Neuronal stem cell (in vitro differentiated cells): ENCODE measurements around the gene CYP1B1.

Source experiments
- DNase-seq: peaks from one replicate; pipeline ENCODE4 v3.0.0-alpha.2; 2013; ENCODE audit warnings: low spot score
- H2AFZ ChIP-seq: one replicate; pipeline ENCODE4 v1.6.1; 2013; ENCODE audit warnings: mild to moderate bottlenecking, low read length, inconsistent platforms
- H2AK5ac ChIP-seq: 2 replicates; pipeline ENCODE4 v1.6.1; 2013; ENCODE audit warnings: low read depth, mild to moderate bottlenecking, inconsistent platforms, low read length, moderate library complexity, mixed read lengths
- H2BK120ac ChIP-seq: 2 replicates; pipeline ENCODE4 v1.6.1; 2013; ENCODE audit warnings: low read depth, mild to moderate bottlenecking, inconsistent platforms, low read length, moderate library complexity, mixed read lengths
- H2BK12ac ChIP-seq: one replicate; pipeline ENCODE4 v1.6.1; 2013; ENCODE audit warnings: low read length, inconsistent platforms
- H2BK15ac ChIP-seq: 2 replicates; pipeline ENCODE4 v1.6.1; 2013; ENCODE audit warnings: mild to moderate bottlenecking, low read length, inconsistent platforms, mixed read lengths
- H2BK5ac ChIP-seq: one replicate; pipeline ENCODE4 v1.6.1; 2013; ENCODE audit warnings: inconsistent platforms, mild to moderate bottlenecking, low read length, moderate library complexity
- H3K14ac ChIP-seq: one replicate; pipeline ENCODE4 v1.6.1; 2013; ENCODE audit warnings: low read length, inconsistent platforms
- H3K18ac ChIP-seq: 2 replicates; pipeline ENCODE4 v1.6.1; 2013; ENCODE audit warnings: low read length, inconsistent platforms
- H3K23ac ChIP-seq: 2 replicates; pipeline ENCODE4 v1.6.1; 2013; ENCODE audit warnings: low read depth, mild to moderate bottlenecking, mixed read lengths, low read length, inconsistent platforms; ENCODE audit not compliant: poor library complexity
- H3K27ac ChIP-seq: replicated peaks from 3 replicates; pipeline ENCODE4 v1.5.1; 2013; ENCODE audit warnings: low read length, inconsistent platforms
- H3K27me3 ChIP-seq, 3 experiments: 2 replicates each; pipeline ENCODE4 v1.6.1; 2013; ENCODE audit warnings: low read length in 3 of 3, mild to moderate bottlenecking in 2 of 3, inconsistent platforms in 1 of 3, low read depth in 1 of 3, mixed read lengths in 1 of 3, moderate library complexity in 1 of 3; ENCODE audit not compliant: control insufficient read depth in 3 of 3, insufficient read depth in 3 of 3
- H3K36me3 ChIP-seq, 2 donors: replicated peaks in 1 of 2; 2 replicates each; pipeline ENCODE4 v1.6.1; 2013; ENCODE audit warnings: low read length in 2 of 2; ENCODE audit not compliant: control insufficient read depth in 2 of 2, insufficient read depth in 2 of 2
- H3K4ac ChIP-seq: 2 replicates; pipeline ENCODE4 v1.6.1; 2013; ENCODE audit warnings: inconsistent platforms, mild to moderate bottlenecking, low read length, moderate library complexity
- H3K4me1 ChIP-seq, 2 donors: 1 replicate in 1 of 2; 2 replicates in 1 of 2; pipeline ENCODE4 v1.6.1; 2013; ENCODE audit warnings: low read length in 2 of 2, low read depth in 1 of 2; ENCODE audit not compliant: control insufficient read depth in 2 of 2, insufficient read depth in 1 of 2
- H3K4me2 ChIP-seq: one replicate; pipeline ENCODE4 v1.6.1; 2013; ENCODE audit warnings: mild to moderate bottlenecking, low read length, inconsistent platforms; ENCODE audit not compliant: insufficient read depth, poor library complexity, severe bottlenecking
- H3K4me3 ChIP-seq, 2 donors: 2 replicates each; pipeline ENCODE4 v1.5.1; 2013; ENCODE audit warnings: low read length in 2 of 2, mild to moderate bottlenecking in 2 of 2, inconsistent platforms in 1 of 2, moderate library complexity in 1 of 2
- H3K79me1 ChIP-seq: one replicate; pipeline ENCODE4 v1.6.1; 2013; ENCODE audit warnings: low read depth, mild to moderate bottlenecking, inconsistent platforms, low read length, moderate library complexity
- H3K9ac ChIP-seq: one replicate; pipeline ENCODE4 v1.6.1; 2013; ENCODE audit warnings: mild to moderate bottlenecking, low read depth, low read length, inconsistent platforms; ENCODE audit not compliant: poor library complexity
- H3K9me3 ChIP-seq, 2 donors: replicated peaks in 1 of 2; 2 replicates each; pipeline versions ENCODE3 to v1.6.1; 2013; ENCODE audit warnings: low read length in 2 of 2, mild to moderate bottlenecking in 2 of 2, inconsistent platforms in 1 of 2, low read depth in 1 of 2, mixed read lengths in 1 of 2, moderate library complexity in 1 of 2; ENCODE audit not compliant: control insufficient read depth in 2 of 2, insufficient read depth in 1 of 2
- H4K8ac ChIP-seq: one replicate; pipeline ENCODE4 v1.6.1; 2013; ENCODE audit warnings: low read depth, mild to moderate bottlenecking, inconsistent platforms, low read length, moderate library complexity
- H4K91ac ChIP-seq: one replicate; pipeline ENCODE4 v1.6.1; 2013; ENCODE audit warnings: low read length, low read depth, mild to moderate bottlenecking, inconsistent platforms; ENCODE audit not compliant: poor library complexity
- WGBS, 2 donors: extraction: QIAGEN DNeasy Blood & Tissue Kit; methylation state at CpG; one replicate each; pipeline ENCODE4 v1.1.7; 2013; ENCODE audit warnings: missing lambda C conversion rate in 2 of 2, mixed read lengths in 1 of 2; ENCODE audit not compliant: insufficient read length in 2 of 2, insufficient replicate concordance in 1 of 2; ENCODE audit errors: extremely low coverage in 2 of 2; 5-methylcytosine and 5-hydroxymethylcytosine counted together

CYP1B1 gene

GRCh38 chr2:38039121-38039910, 36.6 kb downstream of the CYP1B1 start:
- Histone ChIP-seq H3K18ac (no peak overlapping the region), H3K27ac (no peak overlapping the region), H3K23ac (no peak overlapping the region), H4K8ac (no peak overlapping the region), H2BK15ac (no peak overlapping the region), H2BK120ac (no peak overlapping the region), H3K27me3 (no peaks in the 10 kb centered on the region), H3K4me3 (no peak overlapping the region), H2AK5ac (no peak overlapping the region), H2AFZ (peak overlapping the region; percentile 62), H3K9ac (no peak overlapping the region), H3K4me1 (peaks cover 2% of the 10 kb centered on the region in 2 donors), H4K91ac (no peak overlapping the region), H3K79me1 (no peaks in the 10 kb centered on the region), H2BK5ac (no peak overlapping the region), H3K4ac (no peak overlapping the region), H3K4me2 (no peak overlapping the region), H3K14ac (no peak overlapping the region), H2BK12ac (no peak overlapping the region), H3K36me3 (no peaks in the 10 kb centered on the region), H3K9me3 (no peaks in the 10 kb centered on the region)
- WGBS, 2 donors = no CpG with 5 or more reads among the region's 9 CpGs
- no peak for DNase-seq

- Histone ChIP-seq H3K36me3 (peaks cover 0 to 1% of the 10 kb centered on the region in 2 donors), H2AK5ac (no peak overlapping the region), H3K4me3 (no peak overlapping the region), H3K27me3 (no peaks in the 10 kb centered on the region), H3K27ac (no peak overlapping the region), H4K8ac (no peak overlapping the region), H3K18ac (no peak overlapping the region), H2BK5ac (no peak overlapping the region), H2AFZ (peak overlapping the region; percentile 85), H3K4me1 (peaks cover 2% of the 10 kb centered on the region in 2 donors), H3K79me1 (no peaks in the 10 kb centered on the region), H3K14ac (no peak overlapping the region), H4K91ac (no peak overlapping the region), H2BK15ac (no peak overlapping the region), H3K9ac (no peak overlapping the region), H3K4ac (no peak overlapping the region), H3K9me3 (peaks cover 0 to 2% of the 10 kb centered on the region in 2 donors), H2BK120ac (no peak overlapping the region), H3K23ac (no peak overlapping the region), H2BK12ac (no peak overlapping the region), H3K4me2 (peak overlapping the region; percentile 52)
- DNase-seq = no peak
- no CpG with 5 or more reads among the region's 5 CpGs for WGBS, 2 donors
Observed at GRCh38 chr2:38038682-38039081, 37.3 kb downstream of the CYP1B1 start.

- Histone ChIP-seq H3K36me3 (peaks cover 0 to 1% of the 10 kb centered on the region in 2 donors), H3K4ac (no peak overlapping the region), H3K4me1 (peaks cover 2% of the 10 kb centered on the region in 2 donors), H2AK5ac (no peak overlapping the region), H3K9ac (no peak overlapping the region), H3K27ac (no peak overlapping the region), H2AFZ (peak overlapping the region; percentile 85), H3K4me2 (peak overlapping the region; percentile 52), H4K8ac (no peak overlapping the region), H3K4me3 (peak overlapping the region in 1 of 2 donors; percentile 22), H2BK5ac (no peak overlapping the region), H2BK12ac (no peak overlapping the region), H2BK15ac (no peak overlapping the region), H3K9me3 (peaks cover 0 to 2% of the 10 kb centered on the region in 2 donors), H3K18ac (peak overlapping the region; percentile 28), H4K91ac (no peak overlapping the region), H3K23ac (no peak overlapping the region), H3K27me3 (no peaks in the 10 kb centered on the region), H3K79me1 (no peaks in the 10 kb centered on the region), H3K14ac (no peak overlapping the region), H2BK120ac (no peak overlapping the region)
- DNase-seq = peak; percentile 41
- 100% methylated on average over 2 of the region's 38 CpGs; no CpG with 5 or more reads in 1 of the 2 donors for WGBS, 2 donors
Observed at GRCh38 chr2:38037757-38038621, 38.0 kb downstream of the CYP1B1 start.

GRCh38 chr2:38037325-38037724, 38.6 kb downstream of the CYP1B1 start:
- Histone ChIP-seq H3K9ac (no peak overlapping the region), H2AFZ (no peak overlapping the region), H3K4me3 (no peak overlapping the region), H3K36me3 (peaks cover 0 to 1% of the 10 kb centered on the region in 2 donors), H3K23ac (no peak overlapping the region), H2BK12ac (no peak overlapping the region), H3K27me3 (no peaks in the 10 kb centered on the region), H3K27ac (no peak overlapping the region), H2AK5ac (no peak overlapping the region), H2BK15ac (no peak overlapping the region), H3K4me2 (no peak overlapping the region), H4K8ac (no peak overlapping the region), H3K14ac (no peak overlapping the region), H2BK120ac (no peak overlapping the region), H4K91ac (no peak overlapping the region), H3K4me1 (peaks cover 2% of the 10 kb centered on the region in 2 donors), H3K4ac (no peak overlapping the region), H3K18ac (no peak overlapping the region), H3K79me1 (no peaks in the 10 kb centered on the region), H2BK5ac (no peak overlapping the region), H3K9me3 (peaks cover 0 to 2% of the 10 kb centered on the region in 2 donors)
- WGBS, 2 donors = no CpG with 5 or more reads among the region's 4 CpGs
- no peak for DNase-seq
